AG20443 (cell line): ENCODE results near the gene SFXN2.
"Not testable (repeated sequence)": the region's sequence is repeated elsewhere in the genome, so short reads cannot be mapped to it uniquely, and the experiment has no call there.

ENCODE experiments used
- DNase-seq: peaks from one replicate; pipeline ENCODE4 v3.0.0; 2012; ENCODE audit warnings: low spot score, mixed read lengths

The SFXN2 gene

GRCh38 chr10:102753718-102754117 is 39.3 kb downstream of the SFXN2 start:
- DNase-seq: peak; percentile 33

GRCh38 chr10:102757323-102757722 is 42.9 kb downstream of the SFXN2 start:
- DNase-seq: no peak

GRCh38 chr10:102758240-102758932 is 44.0 kb downstream of the SFXN2 start:
- DNase-seq: no peak

- DNase-seq: not testable (repeated sequence)
These were observed 44.5 kb downstream of the SFXN2 start for GRCh38 chr10:102758933-102759262.

- no peak for DNase-seq
These were observed 45.2 kb downstream of the SFXN2 start for GRCh38 chr10:102759497-102760210.

GRCh38 chr10:102761981-102762380 is 47.5 kb downstream of the SFXN2 start:
- no peak for DNase-seq

GRCh38 chr10:102762401-102763015 is 48.1 kb downstream of the SFXN2 start:
- no peak for DNase-seq

GRCh38 chr10:102763037-102763607 is 48.7 kb downstream of the SFXN2 start:
- no peak for DNase-seq

GRCh38 chr10:102764470-102765161 is 50.2 kb downstream of the SFXN2 start:
- no peak for DNase-seq

GRCh38 chr10:102765336-102765735 is 50.9 kb downstream of the SFXN2 start:
- DNase-seq: no peak

- no peak for DNase-seq
These were observed 53.2 kb downstream of the SFXN2 start for GRCh38 chr10:102767428-102768160.

GRCh38 chr10:102769375-102770107 is 55.1 kb downstream of the SFXN2 start:
- DNase-seq: no peak

- DNase-seq: no peak
These were observed 55.7 kb downstream of the SFXN2 start for GRCh38 chr10:102770108-102770482.

- no peak for DNase-seq
These were observed 56.4 kb downstream of the SFXN2 start for GRCh38 chr10:102770792-102771191.

GRCh38 chr10:102773320-102773719 is 58.9 kb downstream of the SFXN2 start:
- no peak for DNase-seq

GRCh38 chr10:102773986-102774385 is 59.5 kb downstream of the SFXN2 start:
- DNase-seq: no peak

GRCh38 chr10:102775201-102775934 is 60.9 kb downstream of the SFXN2 start:
- DNase-seq: no peak

GRCh38 chr10:102775935-102776669 is 61.7 kb downstream of the SFXN2 start:
- peak; percentile 71 for DNase-seq

GRCh38 chr10:102776779-102777456 is 62.5 kb downstream of the SFXN2 start:
- peak; percentile 93 for DNase-seq
